SK-N-SH (cell line): Measurements from ENCODE around the gene NRARP. TPM values are rescaled to one million over a fixed set of nuclear protein-coding genes. Genes with fewer than 3 reads are reported as not detected.

Source experiments
- CTCF ChIA-PET: fragments of 300-600, 350-600 bp; formaldehyde crosslinking; extraction: SDS; loops from one replicate; lab custom pipeline; 2021; lab: Yijun Ruan, JAX
- POLR2A ChIA-PET: fragments of 350-600 bp; sonication (Branson Sonifier 250); formaldehyde crosslinking; extraction: SDS; loops from one replicate; lab custom pipeline; 2020; ENCODE audit warnings: antibody characterized with exemption, inconsistent platforms; lab: Yijun Ruan, JAX
- DNase-seq: peaks from one replicate; pipeline ENCODE4 v3.0.0; 2012
- H2AFZ ChIP-seq: fragments of 200-600 bp; sonication (generic); 2 replicates; pipeline ENCODE4 v1.8.1; 2016; ENCODE audit warnings: antibody characterized with exemption, mild to moderate bottlenecking, low read depth
- H3F3A ChIP-seq: fragments of 200-600 bp; sonication (generic); replicated peaks from 2 replicates; pipeline ENCODE3; 2016; ENCODE audit warnings: antibody characterized with exemption, mild to moderate bottlenecking; ENCODE audit not compliant: insufficient read depth
- H3K27ac ChIP-seq, 2 experiments: fragments of 200-500 bp in 1 of 2; fragments of 200-600 bp in 1 of 2; sonication (Bioruptor generic) in 1 of 2; sonication (generic), shearing (Covaris generic) in 1 of 2; 2 replicates each; pipeline versions ENCODE4 v1.5.1 to v1.6.1; 2014 to 2016; ENCODE audit warnings: low read depth in 2 of 2, inconsistent platforms in 1 of 2, low read length in 1 of 2, mild to moderate bottlenecking in 1 of 2, mixed read lengths in 1 of 2
- H3K27me3 ChIP-seq: fragments of 200-600 bp; sonication (generic), shearing (Covaris generic); 2 replicates; pipeline ENCODE4 v1.6.1; 2016; ENCODE audit warnings: mixed run types; ENCODE audit not compliant: insufficient read depth
- H3K36me3 ChIP-seq, 2 experiments: fragments of 200-500 bp in 1 of 2; fragments of 200-600 bp in 1 of 2; sonication (Bioruptor generic) in 1 of 2; sonication (generic) in 1 of 2; replicated peaks in 1 of 2; 2 replicates each; pipeline versions ENCODE3 to v1.5.1; 2014 to 2016; ENCODE audit warnings: low read length in 1 of 2, mild to moderate bottlenecking in 1 of 2; ENCODE audit not compliant: insufficient read depth in 2 of 2, control insufficient read depth in 1 of 2
- H3K4me1 ChIP-seq, 2 experiments: fragments of 200-500 bp in 1 of 2; fragments of 200-600 bp in 1 of 2; sonication (Bioruptor generic) in 1 of 2; sonication (generic), shearing (Covaris generic) in 1 of 2; 2 replicates each; pipeline versions ENCODE4 v1.5.1 to v1.6.1; 2014 to 2016; ENCODE audit warnings: low read depth in 1 of 2, low read length in 1 of 2, mixed run types in 1 of 2; ENCODE audit not compliant: insufficient read depth in 2 of 2, control insufficient read depth in 1 of 2
- H3K4me2 ChIP-seq: fragments of 200-600 bp; sonication (generic), shearing (Covaris generic); 2 replicates; pipeline ENCODE4 v1.6.1; 2017; ENCODE audit warnings: mixed run types
- H3K4me3 ChIP-seq, 2 experiments: fragments of 200-500 bp in 1 of 2; fragments of 200-600 bp in 1 of 2; sonication (Bioruptor generic) in 1 of 2; sonication (generic), shearing (Covaris generic) in 1 of 2; 2 replicates each; pipeline versions ENCODE4 v1.5.1 to v1.8.1; 2014 to 2016; ENCODE audit warnings: low read depth in 2 of 2, inconsistent platforms in 1 of 2, low read length in 1 of 2, mild to moderate bottlenecking in 1 of 2, mixed read lengths in 1 of 2, moderate library complexity in 1 of 2
- H3K79me2 ChIP-seq: fragments of 200-600 bp; sonication (generic); 2 replicates; pipeline ENCODE4 v1.8.1; 2017; ENCODE audit warnings: mild to moderate bottlenecking; ENCODE audit not compliant: insufficient read depth
- H3K9ac ChIP-seq: fragments of 200-600 bp; sonication (generic); 2 replicates; pipeline ENCODE4 v1.6.1; 2017; ENCODE audit warnings: mixed run types
- H3K9me2 ChIP-seq: fragments of 200-600 bp; sonication (generic); 2 replicates; pipeline ENCODE4 v1.6.1; 2017; ENCODE audit warnings: mixed run types
- H3K9me3 ChIP-seq: fragments of 200-600 bp; sonication (generic); 2 replicates; pipeline ENCODE4 v1.6.1; 2017; ENCODE audit warnings: mixed run types, mild to moderate bottlenecking, moderate library complexity
- H4K20me1 ChIP-seq: fragments of 200-600 bp; sonication (generic); 2 replicates; pipeline ENCODE4 v1.6.1; 2017; ENCODE audit warnings: mild to moderate bottlenecking, mixed run types; ENCODE audit not compliant: insufficient read depth
- CHD2 ChIP-seq: fragments of 150-350 bp; IDR thresholded peaks from 2 replicates; pipeline ENCODE4 v1.6.1; 2018; ENCODE audit warnings: low read length; ENCODE audit not compliant: partially characterized antibody
- EP300 ChIP-seq, 2 experiments: IDR thresholded peaks; 2 replicates each; pipeline versions ENCODE4 v1.4.0 to v1.6.1; 2012; ENCODE audit warnings: borderline replicate concordance in 1 of 2, low read depth in 1 of 2, low read length in 1 of 2
- FOXJ3 ChIP-seq: sonication (generic); formaldehyde crosslinking; IDR thresholded peaks from 2 replicates; pipeline ENCODE4 v1.5.1; 2020; ENCODE audit warnings: mild to moderate bottlenecking, missing genetic modification reagents
- FOXM1 ChIP-seq: IDR thresholded peaks from 2 replicates; pipeline ENCODE4 v1.4.0; 2012; ENCODE audit warnings: low read depth, mild to moderate bottlenecking
- GABPA ChIP-seq: IDR thresholded peaks from 2 replicates; pipeline ENCODE4 v1.4.0; 2012; ENCODE audit warnings: low read depth, mild to moderate bottlenecking
- GATA2 ChIP-seq: sonication (generic); formaldehyde crosslinking; IDR thresholded peaks from 2 replicates; pipeline ENCODE4 v1.5.0; 2020; ENCODE audit warnings: mild to moderate bottlenecking, missing genetic modification reagents
- JUND ChIP-seq: IDR thresholded peaks from 2 replicates; pipeline ENCODE4 v1.4.0; 2012
- MXI1 ChIP-seq: IDR thresholded peaks from 2 replicates; pipeline ENCODE4 v1.6.1; 2012; ENCODE audit warnings: mild to moderate bottlenecking, low read depth, low read length, improper control_type of control experiment
- NFIC ChIP-seq: IDR thresholded peaks from 2 replicates; pipeline ENCODE4 v1.4.0; 2012; ENCODE audit warnings: borderline replicate concordance
- NRF1 ChIP-seq: IDR thresholded peaks from 2 replicates; pipeline ENCODE4 v1.6.1; 2012; ENCODE audit warnings: low read depth, mild to moderate bottlenecking, low read length
- POLR2AphosphoS5 ChIP-seq: IDR thresholded peaks from 2 replicates; pipeline ENCODE4 v1.6.1; 2012; ENCODE audit warnings: low read depth, low read length
- RAD21 ChIP-seq: IDR thresholded peaks from 2 replicates; pipeline ENCODE4 v1.6.1; 2012; ENCODE audit warnings: mild to moderate bottlenecking, low read length
- RCOR1 ChIP-seq: fragments of 150-350 bp; IDR thresholded peaks from 2 replicates; pipeline ENCODE4 v1.6.1; 2017; ENCODE audit warnings: antibody characterized with exemption, low read length
- RXRA ChIP-seq: IDR thresholded peaks from 2 replicates; pipeline ENCODE4 v1.4.0; 2012; ENCODE audit warnings: low read depth, mild to moderate bottlenecking, borderline replicate concordance
- TAF1 ChIP-seq: IDR thresholded peaks from 2 replicates; pipeline ENCODE4 v1.6.1; 2012; ENCODE audit warnings: low read depth, mild to moderate bottlenecking, low read length, moderate library complexity, borderline replicate concordance
- TEAD4 ChIP-seq: IDR thresholded peaks from 2 replicates; pipeline ENCODE4 v1.4.0; 2012; ENCODE audit warnings: mild to moderate bottlenecking, borderline replicate concordance; ENCODE audit not compliant: insufficient read depth
- USF2 ChIP-seq: fragments of 150-350 bp; IDR thresholded peaks from 2 replicates; pipeline ENCODE4 v1.6.1; 2017; ENCODE audit warnings: antibody characterized with exemption, low read length, low read depth, borderline replicate concordance
- YY1 ChIP-seq: IDR thresholded peaks from 2 replicates; pipeline ENCODE4 v1.4.0; 2012; ENCODE audit warnings: low read depth, mild to moderate bottlenecking
- ZBTB33 ChIP-seq: IDR thresholded peaks from 2 replicates; pipeline ENCODE4 v1.4.0; 2012; ENCODE audit warnings: low read depth, borderline replicate concordance
- WGBS: methylation state at CpG from one replicate; pipeline ENCODE4 v1.1.6; 2017; ENCODE audit warnings: low lambda C conversion rate; 5-methylcytosine and 5-hydroxymethylcytosine counted together
- polyA plus RNA-seq, 3 experiments: library from polyadenylated mRNA; depleted of rRNA; stranded (reverse); fragments of >200 nt; gene quantifications; 2 replicates each; pipeline ENCODE4 v1.2.3, GENCODE V29; 2012
- TF ChIP-seq, protein P1 (sequence below): IDR thresholded peaks from 2 replicates; pipeline ENCODE4; 2012
- TF ChIP-seq, protein P2 (sequence below): IDR thresholded peaks from 2 replicates; pipeline ENCODE4 v1.4.0; 2012; ENCODE audit warnings: low read depth
- TF ChIP-seq, protein P3 (sequence below): IDR thresholded peaks from 2 replicates; pipeline ENCODE4 v1.4.0; 2012; ENCODE audit warnings: low read depth, borderline replicate concordance

NRARP gene
- polyA plus RNA-seq, 1 of the 3 experiments (the other 2 are of a cell fraction), result 3.9 TPM

GRCh38 chr9:137347928-137348327, 45.9 kb upstream of the NRARP start:
- Histone ChIP-seq H3K27me3 (no peaks in the 10 kb centered on the region), H3K4me1 (no peaks in the 10 kb centered on the region), H4K20me1 (no peaks in the 10 kb centered on the region), H3F3A (no peaks in the 10 kb centered on the region), H3K79me2 (no peaks in the 10 kb centered on the region), H3K9ac (no peak overlapping the region), H3K9me2 (no peaks in the 10 kb centered on the region), H3K9me3 (no peaks in the 10 kb centered on the region), H2AFZ (no peak overlapping the region), H3K4me3 (no peak overlapping the region), H3K4me2 (no peak overlapping the region)
- POLR2A ChIA-PET, result no interaction called here
- no peak for DNase-seq
- WGBS, result 90% methylated on average over 2 of the region's 13 CpGs
- TF ChIP-seq ZBTB33 (no peak), TEAD4 (no peak), FOXM1 (no peak), NFIC (no peak), TAF1 (no peak), RCOR1 (no peak), CHD2 (no peak), NRF1 (no peak), RXRA (no peak), RAD21 (no peak)
- TF ChIP-seq, protein P1, sequence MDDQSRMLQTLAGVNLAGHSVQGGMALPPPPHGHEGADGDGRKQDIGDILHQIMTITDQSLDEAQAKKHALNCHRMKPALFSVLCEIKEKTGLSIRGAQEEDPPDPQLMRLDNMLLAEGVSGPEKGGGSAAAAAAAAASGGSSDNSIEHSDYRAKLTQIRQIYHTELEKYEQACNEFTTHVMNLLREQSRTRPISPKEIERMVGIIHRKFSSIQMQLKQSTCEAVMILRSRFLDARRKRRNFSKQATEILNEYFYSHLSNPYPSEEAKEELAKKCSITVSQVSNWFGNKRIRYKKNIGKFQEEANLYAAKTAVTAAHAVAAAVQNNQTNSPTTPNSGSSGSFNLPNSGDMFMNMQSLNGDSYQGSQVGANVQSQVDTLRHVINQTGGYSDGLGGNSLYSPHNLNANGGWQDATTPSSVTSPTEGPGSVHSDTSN, result no peak
- TF ChIP-seq, protein P2, sequence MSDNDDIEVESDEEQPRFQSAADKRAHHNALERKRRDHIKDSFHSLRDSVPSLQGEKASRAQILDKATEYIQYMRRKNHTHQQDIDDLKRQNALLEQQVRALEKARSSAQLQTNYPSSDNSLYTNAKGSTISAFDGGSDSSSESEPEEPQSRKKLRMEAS, result no peak
- TF ChIP-seq, protein P3, sequence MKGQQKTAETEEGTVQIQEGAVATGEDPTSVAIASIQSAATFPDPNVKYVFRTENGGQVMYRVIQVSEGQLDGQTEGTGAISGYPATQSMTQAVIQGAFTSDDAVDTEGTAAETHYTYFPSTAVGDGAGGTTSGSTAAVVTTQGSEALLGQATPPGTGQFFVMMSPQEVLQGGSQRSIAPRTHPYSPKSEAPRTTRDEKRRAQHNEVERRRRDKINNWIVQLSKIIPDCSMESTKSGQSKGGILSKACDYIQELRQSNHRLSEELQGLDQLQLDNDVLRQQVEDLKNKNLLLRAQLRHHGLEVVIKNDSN, result no peak
- TF ChIP-seq, all 33 proteins: peak for 0
- CTCF ChIA-PET, result no interaction called here
- Histone ChIP-seq H3K36me3 (no peaks in the 10 kb centered on the region), H3K27ac (no peak overlapping the region)

- 70% methylated on average over 6 of the region's 7 CpGs for WGBS
- Histone ChIP-seq H3K27ac (no peak overlapping the region), H3K4me1 (peaks cover 0 to 11% of the 10 kb centered on the region in 2 experiments; a peak in 1 of 4 replicates), H4K20me1 (no peaks in the 10 kb centered on the region), H3K9me3 (no peaks in the 10 kb centered on the region), H3K4me3 (no peak overlapping the region), H3K27me3 (no peaks in the 10 kb centered on the region), H2AFZ (no peak overlapping the region), H3K9ac (no peak overlapping the region), H3F3A (peaks cover 3% of the 10 kb centered on the region), H3K79me2 (no peaks in the 10 kb centered on the region), H3K4me2 (no peak overlapping the region), H3K9me2 (no peaks in the 10 kb centered on the region), H3K36me3 (no peaks in the 10 kb centered on the region)
- DNase-seq, result no peak
- ChIA-PET CTCF (no interaction called here), POLR2A (no interaction called here)
- TF ChIP-seq, protein P2, result no peak
- TF ChIP-seq MXI1, result no peak
- TF ChIP-seq GABPA, result no peak
- TF ChIP-seq JUND, result no peak
- TF ChIP-seq, protein P1, result no peak
- TF ChIP-seq, protein P3, result no peak
- no peak for TF ChIP-seq POLR2AphosphoS5
- TF ChIP-seq CHD2, result no peak
- TF ChIP-seq EP300 (IDR thresholded peaks at IDR 0.05; ENCODE audit: borderline replicate concordance in 1 of 2, low read depth in 1 of 2, low read length in 1 of 2), result no peak
- TF ChIP-seq FOXM1, result no peak
- TF ChIP-seq USF2, result no peak
- no peak for TF ChIP-seq GATA2 (CRISPR knock-in tag)
- no peak for TF ChIP-seq FOXJ3 (CRISPR knock-in tag)
- TF ChIP-seq YY1, result no peak
Observed at GRCh38 chr9:137342482-137342881, 40.4 kb upstream of the NRARP start.
